ENCODE data around the gene BCOR. TPM values are rescaled to one million over a fixed set of nuclear protein-coding genes. Genes with fewer than 3 reads are reported as not detected.

Gene BCOR
- total and polyA plus RNA-seq, 4 donors = 5.6 to 23.0 (median 11.0) TPM

- Histone ChIP-seq H3K27me3 (ENCODE audit: control insufficient read depth in 4 of 4, insufficient read depth in 4 of 4, low read length in 3 of 4) (no peaks in the 10 kb centered on the region), H3K9ac (ENCODE audit: low read depth in 1 of 2, low read length in 2 of 2) (no peak overlapping the region), H3K9me3 (ENCODE audit: control insufficient read depth in 4 of 4, low read length in 3 of 4) (no peaks in the 10 kb centered on the region), H3K36me3 (ENCODE audit: control insufficient read depth in 4 of 4, insufficient read depth in 3 of 4, low read depth in 1 of 4, low read length in 3 of 4) (no peaks in the 10 kb centered on the region), H3K4me1 (ENCODE audit: control insufficient read depth in 4 of 4, insufficient read depth in 4 of 4, low read length in 3 of 4) (peaks cover 11 to 34% (median 25%) of the 10 kb centered on the region in 4 donors), H3K27ac (ENCODE audit: low read depth in 1 of 2, low read length in 2 of 2) (no peak overlapping the region), H3K4me3 (ENCODE audit: low read depth in 1 of 3, low read length in 3 of 3) (no peak overlapping the region)
- TF ChIP-seq RXRA (IDR thresholded peaks at IDR 0.05) (no peak), FOXA2 (IDR thresholded peaks at IDR 0.05) (no peak), SP1 (IDR thresholded peaks at IDR 0.05) (no peak), RAD21 (IDR thresholded peaks at IDR 0.05) (no peak), GABPA (IDR thresholded peaks at IDR 0.05 in 1 of 2, conservative IDR thresholded peaks at IDR 0.05 in 1 of 2) (no peak), MAX (IDR thresholded peaks at IDR 0.05) (no peak), YY1 (IDR thresholded peaks at IDR 0.05) (no peak), EGR1 (IDR thresholded peaks at IDR 0.05; ENCODE audit: low read depth in 2 of 2) (no peak), NR2F2 (IDR thresholded peaks at IDR 0.05) (no peak), HNF4G (IDR thresholded peaks at IDR 0.05) (no peak), TAF1 (conservative IDR thresholded peaks at IDR 0.05) (no peak), FOXA1 (IDR thresholded peaks at IDR 0.05) (no peak), REST (IDR thresholded peaks at IDR 0.05) (no peak), JUND (IDR thresholded peaks at IDR 0.05) (no peak), HNF4A (conservative IDR thresholded peaks at IDR 0.05) (no peak)
- TF ChIP-seq, protein P1, sequence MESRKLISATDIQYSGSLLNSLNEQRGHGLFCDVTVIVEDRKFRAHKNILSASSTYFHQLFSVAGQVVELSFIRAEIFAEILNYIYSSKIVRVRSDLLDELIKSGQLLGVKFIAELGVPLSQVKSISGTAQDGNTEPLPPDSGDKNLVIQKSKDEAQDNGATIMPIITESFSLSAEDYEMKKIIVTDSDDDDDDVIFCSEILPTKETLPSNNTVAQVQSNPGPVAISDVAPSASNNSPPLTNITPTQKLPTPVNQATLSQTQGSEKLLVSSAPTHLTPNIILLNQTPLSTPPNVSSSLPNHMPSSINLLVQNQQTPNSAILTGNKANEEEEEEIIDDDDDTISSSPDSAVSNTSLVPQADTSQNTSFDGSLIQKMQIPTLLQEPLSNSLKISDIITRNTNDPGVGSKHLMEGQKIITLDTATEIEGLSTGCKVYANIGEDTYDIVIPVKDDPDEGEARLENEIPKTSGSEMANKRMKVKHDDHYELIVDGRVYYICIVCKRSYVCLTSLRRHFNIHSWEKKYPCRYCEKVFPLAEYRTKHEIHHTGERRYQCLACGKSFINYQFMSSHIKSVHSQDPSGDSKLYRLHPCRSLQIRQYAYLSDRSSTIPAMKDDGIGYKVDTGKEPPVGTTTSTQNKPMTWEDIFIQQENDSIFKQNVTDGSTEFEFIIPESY (IDR thresholded peaks at IDR 0.05) = no peak
- TF ChIP-seq, protein P2, sequence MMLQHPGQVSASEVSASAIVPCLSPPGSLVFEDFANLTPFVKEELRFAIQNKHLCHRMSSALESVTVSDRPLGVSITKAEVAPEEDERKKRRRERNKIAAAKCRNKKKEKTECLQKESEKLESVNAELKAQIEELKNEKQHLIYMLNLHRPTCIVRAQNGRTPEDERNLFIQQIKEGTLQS (IDR thresholded peaks at IDR 0.05) = no peak
- TF ChIP-seq, protein P3, sequence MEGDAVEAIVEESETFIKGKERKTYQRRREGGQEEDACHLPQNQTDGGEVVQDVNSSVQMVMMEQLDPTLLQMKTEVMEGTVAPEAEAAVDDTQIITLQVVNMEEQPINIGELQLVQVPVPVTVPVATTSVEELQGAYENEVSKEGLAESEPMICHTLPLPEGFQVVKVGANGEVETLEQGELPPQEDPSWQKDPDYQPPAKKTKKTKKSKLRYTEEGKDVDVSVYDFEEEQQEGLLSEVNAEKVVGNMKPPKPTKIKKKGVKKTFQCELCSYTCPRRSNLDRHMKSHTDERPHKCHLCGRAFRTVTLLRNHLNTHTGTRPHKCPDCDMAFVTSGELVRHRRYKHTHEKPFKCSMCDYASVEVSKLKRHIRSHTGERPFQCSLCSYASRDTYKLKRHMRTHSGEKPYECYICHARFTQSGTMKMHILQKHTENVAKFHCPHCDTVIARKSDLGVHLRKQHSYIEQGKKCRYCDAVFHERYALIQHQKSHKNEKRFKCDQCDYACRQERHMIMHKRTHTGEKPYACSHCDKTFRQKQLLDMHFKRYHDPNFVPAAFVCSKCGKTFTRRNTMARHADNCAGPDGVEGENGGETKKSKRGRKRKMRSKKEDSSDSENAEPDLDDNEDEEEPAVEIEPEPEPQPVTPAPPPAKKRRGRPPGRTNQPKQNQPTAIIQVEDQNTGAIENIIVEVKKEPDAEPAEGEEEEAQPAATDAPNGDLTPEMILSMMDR (IDR thresholded peaks at IDR 0.05; ENCODE audit: low read depth, low read length, missing input control) = no peak
- no peak for DNase-seq (ENCODE audit: low spot score)
- 93% methylated on average over 5 of the region's 5 CpGs for WGBS
Observed at GRCh38 chrX:40143987-40144386, 46.2 kb upstream of the BCOR start.
